Right lobe of liver (tissue), 4 donors: ENCODE results near the gene RPL15.

Source experiments
- POLR2A ChIP-seq: fragments of 450-650 bp; IDR thresholded peaks from one replicate; pipeline ENCODE4 v1.6.1; 2017; ENCODE audit warnings: antibody characterized with exemption, mild to moderate bottlenecking
- TF ChIP-seq, protein P1 (sequence below), 4 donors: fragments of 200-600 bp in 3 of 4; fragments of 450-650 bp in 1 of 4; IDR thresholded peaks; one replicate each; pipeline versions ENCODE4 v1.5.1 to v1.8.0; 2016 to 2022; ENCODE audit warnings: antibody characterized with exemption in 4 of 4, mild to moderate bottlenecking in 2 of 4
- donor health status: DM: no; HTN: no; CAD: no.
- donor health status: DM: no; HTN: no; CAD: no.
- donor health status: DM: no; HTN: yes; CAD: no.

DNA sequence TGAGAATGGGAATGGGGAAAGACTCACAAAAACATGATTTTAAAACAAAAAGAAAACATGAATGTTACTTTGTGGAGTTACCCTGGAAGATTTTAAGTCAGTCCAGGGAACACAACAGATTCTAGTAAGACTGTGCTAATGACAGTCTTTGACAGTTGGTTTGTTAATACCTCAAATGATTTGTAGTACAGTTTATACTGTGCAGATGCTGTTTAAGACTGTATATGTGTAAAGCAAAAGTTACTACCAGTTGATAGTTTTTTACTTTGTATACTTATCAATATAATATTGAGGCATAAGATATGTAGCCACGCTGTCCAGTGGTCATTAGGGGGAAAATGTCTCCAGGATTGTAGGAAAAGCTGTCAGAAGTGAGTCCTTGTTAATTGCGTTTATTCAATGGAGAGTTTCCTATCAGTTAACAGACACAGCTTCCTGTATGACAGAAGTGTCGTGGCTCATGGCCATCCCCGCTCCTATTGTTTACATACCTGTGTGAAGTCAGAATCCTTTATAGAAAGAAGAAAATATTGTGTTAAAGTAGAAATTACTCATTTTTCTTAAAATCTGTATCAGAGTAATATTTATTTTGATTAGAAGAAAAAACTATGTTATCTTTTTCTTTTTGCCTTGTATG lies 36.1 kb upstream of the RPL15 start:
- TF ChIP-seq POLR2A = no peak
- TF ChIP-seq, protein P1, sequence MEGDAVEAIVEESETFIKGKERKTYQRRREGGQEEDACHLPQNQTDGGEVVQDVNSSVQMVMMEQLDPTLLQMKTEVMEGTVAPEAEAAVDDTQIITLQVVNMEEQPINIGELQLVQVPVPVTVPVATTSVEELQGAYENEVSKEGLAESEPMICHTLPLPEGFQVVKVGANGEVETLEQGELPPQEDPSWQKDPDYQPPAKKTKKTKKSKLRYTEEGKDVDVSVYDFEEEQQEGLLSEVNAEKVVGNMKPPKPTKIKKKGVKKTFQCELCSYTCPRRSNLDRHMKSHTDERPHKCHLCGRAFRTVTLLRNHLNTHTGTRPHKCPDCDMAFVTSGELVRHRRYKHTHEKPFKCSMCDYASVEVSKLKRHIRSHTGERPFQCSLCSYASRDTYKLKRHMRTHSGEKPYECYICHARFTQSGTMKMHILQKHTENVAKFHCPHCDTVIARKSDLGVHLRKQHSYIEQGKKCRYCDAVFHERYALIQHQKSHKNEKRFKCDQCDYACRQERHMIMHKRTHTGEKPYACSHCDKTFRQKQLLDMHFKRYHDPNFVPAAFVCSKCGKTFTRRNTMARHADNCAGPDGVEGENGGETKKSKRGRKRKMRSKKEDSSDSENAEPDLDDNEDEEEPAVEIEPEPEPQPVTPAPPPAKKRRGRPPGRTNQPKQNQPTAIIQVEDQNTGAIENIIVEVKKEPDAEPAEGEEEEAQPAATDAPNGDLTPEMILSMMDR (IDR thresholded peaks at IDR 0.05) = no peak
